CD1c-positive myeloid dendritic cell (primary cell): ENCODE measurements around the gene CLSTN2.

Source experiments
- DNase-seq: peaks from one replicate; pipeline ENCODE4 v3.0.0-alpha.2; 2016; ENCODE audit errors: extremely low spot score

The CLSTN2 gene

GRCh38 chr3:140501770-140502364 lies 566.9 kb downstream of the CLSTN2 start:
- no peak for DNase-seq

DNA sequence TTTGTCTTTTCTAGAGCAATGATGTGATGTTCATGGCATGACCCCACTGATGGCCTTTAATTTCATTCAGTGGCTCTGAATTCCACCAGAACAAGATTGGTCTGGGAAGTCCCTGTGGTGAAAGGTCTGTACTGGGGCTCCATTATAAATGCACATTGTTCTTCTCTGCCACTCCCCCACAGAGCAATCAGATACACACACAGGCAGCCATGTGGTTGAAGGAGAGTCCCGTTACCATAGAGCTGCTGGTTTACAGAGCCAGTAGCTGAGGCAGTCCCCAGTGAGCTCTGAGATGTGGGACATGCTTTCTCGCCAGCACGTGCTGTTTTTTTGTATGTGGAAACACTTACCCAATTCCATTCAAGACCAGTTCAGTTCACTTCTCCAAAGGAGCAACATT lies 570.2 kb downstream of the CLSTN2 start:
- DNase-seq = no peak

GRCh38 chr3:140505876-140506275 lies 570.9 kb downstream of the CLSTN2 start:
- DNase-seq = no peak

DNA sequence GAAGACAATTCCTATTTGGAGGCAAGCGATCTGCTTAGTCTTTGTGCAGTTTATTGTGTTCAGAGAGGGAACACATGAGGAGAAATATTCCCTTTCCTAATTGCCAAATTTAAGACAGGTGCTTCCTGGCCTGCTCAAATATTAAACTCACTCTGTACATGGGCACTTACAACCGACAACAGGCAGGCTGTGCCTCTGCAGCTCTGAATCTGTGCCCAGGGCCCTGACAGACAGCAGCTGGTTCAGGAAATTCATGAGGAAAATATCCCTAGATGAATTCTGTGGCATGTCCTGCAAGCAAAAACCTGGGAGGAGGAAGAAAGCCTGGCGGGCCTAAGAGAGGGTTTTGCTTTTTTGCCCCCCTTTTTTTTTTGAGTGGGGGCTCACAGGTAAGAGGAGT lies 573.6 kb downstream of the CLSTN2 start:
- no peak for DNase-seq

GRCh38 chr3:140509534-140509933 lies 574.5 kb downstream of the CLSTN2 start:
- DNase-seq = no peak

DNA sequence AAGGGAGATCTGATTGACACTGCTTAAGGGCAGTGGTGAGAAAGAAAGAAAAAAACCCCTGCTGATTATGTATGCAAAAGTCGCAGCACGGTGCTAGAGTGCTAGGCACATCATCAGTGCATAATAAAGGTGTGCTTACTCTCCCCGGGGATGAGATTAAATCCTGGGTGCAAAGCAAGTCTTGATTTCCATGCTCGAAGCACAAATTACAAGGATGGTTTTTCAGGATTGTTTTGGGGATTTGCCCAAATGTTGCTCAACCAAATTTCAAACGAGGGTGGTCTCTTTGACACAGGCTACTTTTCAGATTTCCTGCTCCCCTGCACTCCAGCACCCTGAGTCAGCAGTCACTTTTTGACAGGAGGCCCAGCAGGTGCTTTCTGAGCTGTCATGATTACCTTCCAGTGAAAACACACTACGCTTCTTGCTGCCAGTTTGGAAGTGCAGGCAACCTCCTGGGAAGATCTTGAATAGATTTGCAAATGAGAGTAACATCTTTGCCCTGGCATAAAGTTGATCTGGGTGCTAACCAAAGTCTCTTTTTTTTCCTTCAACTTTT lies 575.4 kb downstream of the CLSTN2 start:
- no peak for DNase-seq

GRCh38 chr3:140521751-140522445 lies 586.9 kb downstream of the CLSTN2 start:
- DNase-seq = no peak

DNA sequence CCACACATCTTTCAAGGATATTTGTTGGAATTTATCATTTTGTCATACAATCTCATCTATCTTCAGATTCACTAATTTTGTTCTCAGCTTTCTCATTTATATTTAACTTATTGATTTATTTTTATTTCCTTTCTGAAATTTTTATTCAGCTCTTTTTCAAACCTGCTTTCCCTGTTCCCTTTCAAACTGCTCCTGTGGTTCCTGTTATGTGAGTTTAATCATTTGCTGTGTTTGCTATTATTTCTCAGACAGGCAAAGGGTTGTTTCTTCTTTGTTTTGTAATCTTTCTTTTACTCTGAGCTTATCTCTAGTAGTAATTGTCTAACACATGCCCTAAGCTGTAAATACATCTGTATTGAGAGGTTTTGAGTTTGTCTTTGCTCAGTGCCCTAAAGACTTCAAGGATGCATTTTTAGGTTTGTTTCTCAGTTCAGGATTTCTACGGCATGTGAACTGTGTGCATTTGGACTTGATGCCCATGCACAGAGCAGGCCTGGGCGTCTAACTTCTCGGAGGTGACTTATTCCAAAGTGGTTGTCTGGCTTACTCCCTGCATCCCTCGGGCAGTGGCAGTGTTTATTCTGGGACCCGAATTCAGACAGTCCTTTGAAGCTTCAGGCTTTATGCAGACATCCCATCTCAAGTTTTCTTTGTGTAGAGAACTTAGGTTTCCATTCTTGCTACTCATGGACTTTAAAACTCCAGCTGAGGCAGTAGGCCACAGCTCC lies 587.8 kb downstream of the CLSTN2 start:
- DNase-seq = no peak

GRCh38 chr3:140523600-140523999 lies 588.6 kb downstream of the CLSTN2 start:
- DNase-seq = no peak

- no peak for DNase-seq
These were observed 592.2 kb downstream of the CLSTN2 start for GRCh38 chr3:140527156-140527555.

GRCh38 chr3:140529096-140529495 lies 594.1 kb downstream of the CLSTN2 start:
- no peak for DNase-seq

DNA sequence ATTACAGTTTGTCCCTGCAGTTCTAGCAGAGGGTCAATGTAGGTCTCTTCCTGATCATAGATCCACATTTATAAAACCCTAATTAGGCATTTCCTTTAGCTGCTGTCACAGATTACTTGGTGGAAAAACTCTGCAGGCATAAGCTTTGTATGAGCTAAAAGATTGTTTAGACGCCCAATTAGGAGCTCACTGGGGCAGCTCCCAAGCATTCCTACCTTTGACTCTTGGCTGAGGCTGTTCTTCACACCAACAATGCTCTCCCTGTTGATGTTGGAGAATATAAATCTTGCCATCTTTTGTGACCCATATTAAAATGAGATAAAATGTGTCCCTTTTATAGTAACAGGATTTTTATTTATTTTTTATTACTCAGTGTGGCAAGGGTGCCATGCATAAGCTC lies 594.6 kb downstream of the CLSTN2 start:
- no peak for DNase-seq

DNA sequence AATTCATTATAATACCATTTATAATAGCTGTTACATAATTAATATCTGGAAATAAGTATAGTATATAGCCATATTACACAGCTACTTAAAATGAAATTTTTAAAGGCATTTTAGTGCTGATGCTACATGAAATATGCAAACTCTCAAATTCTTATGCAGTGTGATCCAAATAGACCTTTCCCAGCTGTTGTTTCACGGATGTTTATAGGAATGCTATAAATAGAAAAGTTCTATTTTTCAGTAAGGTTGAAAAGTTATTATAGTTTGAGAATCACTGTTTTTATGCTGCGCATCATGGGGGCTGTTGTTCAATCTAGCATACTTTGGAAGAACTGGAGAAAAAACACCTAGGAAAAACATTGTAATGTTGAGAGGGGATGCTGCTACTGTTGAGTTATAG lies 595.1 kb downstream of the CLSTN2 start:
- no peak for DNase-seq

- no peak for DNase-seq
These were observed 595.6 kb downstream of the CLSTN2 start for GRCh38 chr3:140530603-140531002.

DNA sequence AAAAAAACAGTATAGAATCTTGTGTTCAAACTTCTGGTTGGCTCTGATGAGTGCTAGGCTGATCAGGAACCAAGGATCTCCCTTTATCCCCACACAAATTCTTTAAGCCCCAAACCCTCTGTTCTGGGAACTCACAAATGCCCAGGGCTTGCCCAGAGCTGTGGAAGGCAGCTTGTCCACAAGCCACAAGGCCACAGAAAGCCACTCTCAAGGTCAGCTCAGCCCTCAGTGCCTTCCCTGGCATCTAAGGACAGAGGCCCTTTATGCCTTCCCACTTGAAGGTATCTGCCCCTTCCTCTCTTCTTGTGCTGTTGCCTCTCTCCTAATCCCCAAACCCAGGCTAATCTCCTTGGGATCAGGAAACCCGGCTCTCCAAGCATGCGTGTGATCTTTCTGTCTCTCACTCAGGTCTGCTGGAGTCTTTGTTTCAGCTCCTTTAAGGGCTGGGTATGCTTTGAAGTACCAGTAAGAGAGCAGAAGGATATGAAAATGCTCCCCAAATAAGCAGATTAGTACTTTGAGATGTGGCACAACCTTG lies 597.9 kb downstream of the CLSTN2 start:
- no peak for DNase-seq

- no peak for DNase-seq
These were observed 602.1 kb downstream of the CLSTN2 start for GRCh38 chr3:140536926-140537726.

DNA sequence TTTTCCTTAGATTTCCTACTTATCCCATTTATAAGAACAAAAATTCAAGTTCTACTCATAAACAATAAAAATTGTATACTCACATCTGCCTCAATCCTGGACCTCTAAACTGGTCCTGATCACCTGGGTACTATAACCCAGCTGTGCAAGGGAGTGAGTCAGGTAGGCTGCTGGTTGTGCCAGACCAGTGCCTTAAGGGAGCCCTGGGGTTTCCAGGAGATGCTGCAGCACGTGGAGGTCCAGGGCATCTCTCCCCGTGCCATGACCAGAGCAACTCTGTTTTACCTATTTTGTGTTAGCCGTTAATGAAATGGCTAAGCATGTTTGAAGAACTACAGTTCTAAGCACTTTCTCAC lies 602.7 kb downstream of the CLSTN2 start:
- no peak for DNase-seq

GRCh38 chr3:140540262-140540661 lies 605.3 kb downstream of the CLSTN2 start:
- DNase-seq = no peak

GRCh38 chr3:140541975-140542653 lies 607.1 kb downstream of the CLSTN2 start:
- no peak for DNase-seq

DNA sequence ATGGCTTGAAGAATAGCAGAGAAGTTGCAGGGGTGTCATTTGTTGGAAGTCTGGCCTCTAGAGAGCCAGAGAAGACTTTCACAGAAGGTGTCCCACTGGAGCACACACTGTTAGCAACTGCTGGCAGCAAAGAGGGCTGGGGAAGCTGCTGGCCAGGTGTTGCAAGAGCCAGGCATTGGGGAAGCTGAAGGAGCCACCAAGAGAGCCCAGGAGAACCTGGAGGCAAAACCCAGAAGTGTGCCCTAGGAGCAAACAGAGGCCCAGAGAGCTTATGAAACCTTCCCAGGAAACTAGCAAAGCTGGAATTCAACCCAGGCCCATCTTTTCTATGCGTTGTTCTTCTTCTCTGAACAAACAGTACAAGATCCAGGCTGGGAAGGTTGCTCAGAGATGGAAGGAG lies 610.2 kb downstream of the CLSTN2 start:
- DNase-seq = no peak

DNA sequence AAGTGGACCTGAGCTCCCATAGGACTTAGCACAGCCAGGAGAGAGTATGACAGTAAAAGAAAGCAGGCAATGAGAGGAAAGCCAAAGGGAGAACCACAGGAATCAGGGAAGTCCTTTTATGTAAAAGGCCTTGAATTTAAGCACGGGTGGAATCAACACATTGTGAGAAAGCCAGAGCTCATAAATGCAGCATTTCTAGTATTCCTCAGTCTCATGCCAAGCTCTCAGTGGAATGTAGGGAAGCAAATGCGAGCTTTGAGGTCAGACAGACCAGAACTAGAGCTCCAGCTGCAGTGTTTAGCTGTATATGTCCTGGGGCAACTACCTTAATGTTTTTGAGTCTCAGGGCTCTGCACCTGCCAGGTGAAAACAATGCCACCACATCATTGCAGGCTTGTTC lies 610.8 kb downstream of the CLSTN2 start:
- no peak for DNase-seq
